Stimulated activated CD4-positive, alpha-beta T cell treated with anti-CD3 and anti-CD28 coated beads, TNF-alpha, amount 100 ng/mL, for 4 hours (primary cell): ENCODE measurements around the gene WWOX.

Experiments used
- DNase-seq, 3 experiments: peaks; one replicate each; pipeline ENCODE4 v3.0.0-alpha.2; 2020; ENCODE audit warnings: low read depth in 3 of 3

The WWOX gene

GRCh38 chr16:78768226-78768625 is 668.8 kb downstream of the WWOX start:
- no peak for DNase-seq

DNA sequence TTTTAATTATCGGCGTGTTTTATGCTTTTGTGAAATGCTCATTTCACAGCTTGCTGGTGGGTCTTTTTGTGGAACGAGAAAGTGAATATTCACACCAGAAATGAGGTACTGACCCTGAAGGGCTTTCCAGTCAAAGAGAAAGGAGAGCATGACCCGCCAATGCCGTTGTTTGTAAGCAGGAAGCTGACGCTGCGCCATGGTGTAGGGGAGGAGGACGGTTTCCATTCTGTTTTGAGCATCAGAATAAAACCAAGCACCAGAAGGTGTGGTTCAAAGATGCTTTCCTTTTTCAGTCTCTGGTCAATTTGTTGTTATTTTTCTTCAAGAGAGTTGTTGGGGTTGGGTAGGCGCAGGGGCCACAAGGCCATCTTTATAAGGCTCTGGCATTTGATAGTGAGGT is 669.3 kb downstream of the WWOX start:
- no peak for DNase-seq

- DNase-seq: peak; percentile 59 to 69 (median 64)
Observed at GRCh38 chr16:78770353-78771091, 671.1 kb downstream of the WWOX start.

- no peak for DNase-seq
Observed at GRCh38 chr16:78773291-78773702, 673.8 kb downstream of the WWOX start.

DNA sequence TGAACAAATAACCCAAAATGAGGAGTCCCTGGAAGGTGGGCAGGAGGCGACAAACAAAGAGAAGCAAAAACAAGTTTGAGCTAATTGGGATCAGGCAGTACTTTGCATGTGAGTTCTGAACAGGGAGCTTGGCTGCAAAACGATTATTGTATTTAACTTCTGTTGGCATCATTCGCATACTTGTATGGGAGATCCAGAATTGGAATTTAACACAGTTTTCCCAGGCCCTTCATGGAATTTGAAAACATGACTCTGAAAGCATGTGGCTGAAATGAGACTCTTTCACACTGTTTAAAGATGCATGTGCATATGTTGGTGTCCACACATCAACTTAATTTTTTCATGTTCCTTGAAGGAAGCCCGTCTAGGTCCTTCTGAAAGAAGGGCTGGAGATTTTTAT is 674.3 kb downstream of the WWOX start:
- DNase-seq: no peak

- no peak for DNase-seq
Observed at GRCh38 chr16:78775161-78775561, 675.7 kb downstream of the WWOX start.

GRCh38 chr16:78778101-78779004 is 678.9 kb downstream of the WWOX start:
- no peak for DNase-seq

DNA sequence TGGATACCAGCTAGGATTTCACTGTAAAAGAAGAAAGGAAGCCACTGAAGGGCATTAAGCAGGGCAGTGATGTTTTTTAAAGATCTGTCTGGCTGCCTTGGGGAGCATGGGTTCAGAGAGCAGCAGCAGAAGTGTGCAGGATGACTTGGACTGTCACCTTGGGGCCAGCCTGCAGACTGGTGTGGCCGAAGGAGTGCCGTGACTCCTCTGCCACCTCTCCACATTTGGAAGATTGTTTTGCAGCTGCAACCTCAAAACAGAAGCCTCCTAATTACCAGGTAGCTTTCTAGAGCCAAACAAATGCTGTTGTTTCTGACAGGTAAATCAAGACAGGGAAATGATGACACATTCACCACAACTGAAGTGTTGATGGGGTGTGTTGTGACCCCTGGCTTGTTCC is 681.4 kb downstream of the WWOX start:
- no peak for DNase-seq

DNA sequence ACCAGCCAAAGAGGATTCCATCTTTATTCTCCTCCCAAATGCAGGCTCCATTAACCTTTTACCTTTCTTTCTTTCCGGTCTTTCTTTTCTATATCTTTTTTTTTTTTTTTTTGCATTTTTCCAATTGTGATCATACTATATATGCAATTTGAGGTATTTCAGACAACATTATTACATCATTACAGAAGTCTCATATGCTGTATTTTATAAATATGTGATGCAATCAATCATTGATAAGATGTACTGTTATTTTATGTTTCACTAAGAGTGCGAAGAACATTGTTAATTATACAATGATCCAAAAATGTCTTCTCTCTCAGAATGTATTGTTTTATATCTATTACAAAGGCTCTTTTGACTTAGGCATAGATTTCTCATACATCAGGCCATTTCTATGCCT is 683.1 kb downstream of the WWOX start:
- no peak for DNase-seq

DNA sequence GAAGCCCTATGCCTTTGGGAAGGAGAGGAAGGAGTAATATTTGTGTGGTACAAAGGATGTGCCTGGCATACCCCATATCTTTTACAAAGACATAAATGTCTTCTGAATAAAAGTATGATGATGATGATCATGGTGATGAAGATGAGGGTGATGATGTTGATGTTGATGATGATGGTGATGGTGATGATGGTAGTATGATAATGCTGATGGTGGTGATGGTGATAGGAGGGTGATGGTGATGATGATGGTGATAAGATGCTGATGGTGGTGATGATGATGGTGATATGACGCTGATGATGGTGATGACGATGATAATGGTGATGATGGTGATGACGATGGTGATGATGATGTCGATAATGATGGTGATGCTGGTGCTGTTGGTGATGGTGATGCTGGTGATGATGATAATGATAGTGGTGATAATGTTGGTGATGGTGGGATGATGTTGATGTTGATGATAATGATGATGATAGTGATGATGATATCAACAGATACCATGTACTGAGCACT is 684.2 kb downstream of the WWOX start:
- DNase-seq: no peak

- DNase-seq: no peak
Observed at GRCh38 chr16:78784771-78785170, 685.3 kb downstream of the WWOX start.

DNA sequence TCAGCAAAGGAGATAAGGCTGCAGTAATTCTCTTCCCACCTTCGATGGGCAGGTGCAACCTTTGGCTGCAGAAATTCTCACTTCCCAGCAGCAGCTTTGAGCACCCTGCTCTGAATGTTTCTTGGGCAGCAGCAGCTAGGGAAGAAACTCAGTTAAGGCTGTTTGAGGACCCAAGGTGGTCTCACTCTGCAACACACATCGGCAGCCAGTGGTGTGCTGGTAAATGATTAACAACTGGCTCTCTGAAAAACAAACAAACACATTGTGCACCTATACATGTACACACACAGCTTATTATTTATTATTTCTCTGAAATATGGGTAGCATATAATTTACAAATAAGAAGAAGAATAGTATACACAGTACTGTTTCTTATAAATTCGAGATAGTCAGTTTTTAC is 685.8 kb downstream of the WWOX start:
- DNase-seq: no peak

GRCh38 chr16:78786635-78787034 is 687.2 kb downstream of the WWOX start:
- DNase-seq: no peak

GRCh38 chr16:78788276-78788675 is 688.8 kb downstream of the WWOX start:
- DNase-seq: no peak

DNA sequence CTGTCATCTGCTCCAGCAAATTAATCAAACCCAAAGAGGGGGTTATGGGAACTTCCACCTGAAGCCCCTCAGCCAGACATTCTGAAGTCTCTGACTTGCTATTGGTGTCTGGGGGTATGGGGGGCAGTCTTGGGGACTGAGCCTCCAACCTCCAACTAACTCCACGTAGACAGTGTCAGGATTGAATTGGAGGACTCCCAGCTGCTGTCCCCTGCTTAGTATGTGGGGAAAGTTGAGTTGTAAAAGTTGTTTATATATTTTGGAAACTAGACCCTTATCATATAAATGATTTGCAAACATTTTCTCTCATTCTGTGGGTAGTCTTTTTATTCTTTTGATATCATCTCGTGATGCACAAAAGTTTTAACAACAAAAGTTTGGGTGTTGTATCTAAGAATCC is 689.2 kb downstream of the WWOX start:
- DNase-seq: no peak

- no peak for DNase-seq
Observed at GRCh38 chr16:78789561-78789960, 690.1 kb downstream of the WWOX start.

DNA sequence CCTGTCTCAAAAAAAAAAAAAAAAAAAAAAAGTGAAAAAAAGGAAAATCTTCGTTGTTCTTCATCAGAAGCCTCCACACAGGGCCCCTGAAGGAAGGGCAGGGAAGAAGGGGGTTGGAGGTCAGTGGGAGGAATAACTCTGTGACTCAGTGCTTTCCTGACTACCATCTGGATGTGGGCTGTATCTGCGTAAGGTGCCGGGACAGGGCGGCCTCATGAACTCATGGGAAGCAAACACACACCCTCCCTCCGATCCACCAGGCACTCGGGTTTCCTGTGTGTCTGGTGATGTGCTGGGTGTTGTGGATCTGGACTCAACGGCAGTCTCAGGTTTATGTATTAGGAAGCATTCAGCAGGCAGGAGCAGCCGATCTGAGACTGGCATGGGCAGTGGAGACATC is 691.6 kb downstream of the WWOX start:
- no peak for DNase-seq

DNA sequence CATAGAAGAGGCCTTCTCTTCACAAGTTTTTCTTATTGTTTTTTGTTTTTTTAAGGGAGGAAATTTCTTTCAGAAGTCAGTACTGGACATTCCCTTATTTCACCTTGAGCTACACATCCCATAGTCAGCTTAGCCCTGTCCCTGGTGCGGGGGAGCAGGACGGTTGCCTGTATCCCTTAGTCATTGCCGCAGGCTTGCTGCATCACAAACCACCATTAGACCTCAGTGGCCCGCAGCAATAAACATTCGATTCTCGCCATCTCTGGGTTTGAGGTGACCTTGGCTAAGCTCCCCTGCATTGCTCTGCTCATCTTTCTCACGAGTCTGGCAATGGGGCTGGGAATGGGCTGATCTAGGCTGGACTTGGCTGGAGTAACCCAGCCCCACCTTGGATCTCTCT is 692.5 kb downstream of the WWOX start:
- DNase-seq: no peak

GRCh38 chr16:78792952-78793351 is 693.5 kb downstream of the WWOX start:
- no peak for DNase-seq

GRCh38 chr16:78794581-78795250 is 695.3 kb downstream of the WWOX start:
- no peak for DNase-seq

DNA sequence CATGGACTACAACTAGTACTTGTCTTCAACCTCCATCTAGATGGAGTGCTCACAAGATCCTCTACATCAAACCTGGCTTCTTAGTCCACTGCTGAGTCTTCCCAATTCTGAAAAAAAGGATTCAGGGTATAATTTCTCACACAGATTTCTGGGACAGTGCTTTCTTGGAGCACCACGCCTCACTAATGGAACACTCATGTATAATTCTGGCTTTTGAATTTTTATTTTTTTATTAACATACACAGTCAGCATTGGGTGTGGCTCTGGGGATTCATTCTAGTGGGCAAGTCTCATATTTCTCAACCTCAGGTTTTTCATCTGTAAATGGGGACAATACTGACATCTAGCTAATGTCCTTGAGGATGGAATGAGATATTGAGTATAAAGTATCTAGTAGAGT is 696.0 kb downstream of the WWOX start:
- no peak for DNase-seq

DNA sequence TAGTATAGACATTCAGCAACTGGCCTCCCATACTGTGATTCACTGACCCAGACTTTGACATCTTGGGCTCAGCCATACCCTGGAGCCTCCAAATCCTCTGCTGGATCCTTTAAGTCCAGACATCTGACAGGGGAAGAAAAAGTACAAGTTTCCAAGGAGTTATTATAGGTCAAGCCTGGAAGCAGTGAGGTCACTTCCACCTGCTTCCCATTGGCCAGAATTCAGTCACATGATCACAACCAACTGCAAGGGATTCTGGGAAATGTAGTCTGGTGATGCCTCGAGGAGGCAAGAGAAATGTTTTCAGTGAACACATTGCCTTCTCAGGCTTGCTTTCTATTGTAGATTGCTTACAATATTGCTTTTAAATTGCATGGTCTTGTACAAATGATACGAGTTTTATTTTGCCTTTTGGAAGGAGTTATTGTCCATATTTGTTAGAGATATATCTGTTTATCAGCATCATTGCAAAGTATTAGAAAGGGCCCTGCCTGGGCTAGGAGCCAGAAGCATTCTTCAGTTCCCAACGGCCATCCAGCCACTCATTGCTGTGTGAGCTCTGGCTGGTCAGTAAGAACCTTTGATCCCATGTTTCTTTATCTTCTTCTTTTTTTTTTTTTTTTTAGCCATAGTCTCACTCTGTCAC is 696.9 kb downstream of the WWOX start:
- DNase-seq: no peak
